Activated T-cell treated with anti-CD3 and anti-CD28 coated beads, Interleukin-2, amount 50 U/mL, for 72 hours (primary cell): ENCODE measurements around the gene PNKD. TPM values are rescaled to one million over a fixed set of nuclear protein-coding genes. Genes with fewer than 3 reads are reported as not detected.

Source experiments
- ATAC-seq, 2 donors: fragments of 150-1000 bp; cut with Tn5 transposase; replicated peaks in 1 of 2; 2 replicates each; pipeline ENCODE4 v1.10.0; 2021; ENCODE audit warnings: moderate library complexity in 2 of 2, mild to moderate bottlenecking in 1 of 2
- DNase-seq, 2 donors: peaks; one replicate each; pipeline ENCODE4 v3.0.0; 2021 to 2022; ENCODE audit warnings: mixed read lengths in 1 of 2
- H3K27ac Mint-ChIP-seq: one replicate; pipeline ENCODE4 v1.8.0; 2022; ENCODE audit warnings: mild to moderate bottlenecking, moderate library complexity, mixed read lengths
- H3K27me3 Mint-ChIP-seq: one replicate; pipeline ENCODE4 v1.8.0; 2022; ENCODE audit warnings: low read depth, mixed read lengths
- H3K36me3 Mint-ChIP-seq, 2 donors: one replicate each; pipeline ENCODE4 v1.8.0; 2022; ENCODE audit warnings: mixed read lengths in 2 of 2, mild to moderate bottlenecking in 1 of 2; ENCODE audit not compliant: insufficient read depth in 2 of 2
- H3K4me1 Mint-ChIP-seq: one replicate; pipeline ENCODE4 v1.8.0; 2022; ENCODE audit warnings: low read depth, mixed read lengths
- H3K4me3 Mint-ChIP-seq, 2 donors: one replicate each; pipeline ENCODE4 v1.8.0; 2022; ENCODE audit warnings: mild to moderate bottlenecking in 2 of 2, mixed read lengths in 2 of 2, moderate library complexity in 2 of 2
- H3K9me3 Mint-ChIP-seq, 2 donors: one replicate each; pipeline ENCODE4 v1.8.0; 2022; ENCODE audit warnings: mixed read lengths in 2 of 2
- total RNA-seq, 2 donors: library from RNA; stranded (reverse); gene quantifications; one replicate each; pipeline ENCODE4 v1.2.3, GENCODE V29; 2022

Gene PNKD
- total RNA-seq, 2 donors from 2014 or later, result 14.7 to 17.7 TPM

DNA sequence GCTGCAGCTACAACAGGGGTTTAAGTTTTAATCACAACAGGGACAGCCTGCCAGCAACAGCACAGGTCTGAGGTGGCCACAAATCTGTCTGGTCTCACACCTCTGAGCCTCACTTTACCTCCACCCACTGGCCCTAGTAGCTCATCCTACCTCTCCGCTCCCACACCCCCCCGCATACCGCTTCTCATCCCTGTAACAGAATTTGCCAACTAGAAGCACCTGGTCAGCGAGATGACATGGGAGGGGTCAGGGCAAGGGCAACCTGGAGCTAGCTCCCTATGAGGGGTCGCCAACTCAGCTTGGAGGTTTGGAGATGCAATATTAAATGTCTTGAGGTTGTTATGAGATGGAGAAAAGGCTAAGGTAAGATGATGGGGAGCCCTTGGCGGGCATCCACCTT lies 93.9 kb downstream of the PNKD start:
- Mint-ChIP-seq H3K27ac (no peak overlapping the region), H3K36me3 (no peaks in the 10 kb centered on the region), H3K27me3 (no peaks in the 10 kb centered on the region), H3K4me1 (peaks cover 17% of the 10 kb centered on the region), H3K9me3 (no peaks in the 10 kb centered on the region), H3K4me3 (no peak overlapping the region)
- DNase-seq (no peak), ATAC-seq (no peak)

DNA sequence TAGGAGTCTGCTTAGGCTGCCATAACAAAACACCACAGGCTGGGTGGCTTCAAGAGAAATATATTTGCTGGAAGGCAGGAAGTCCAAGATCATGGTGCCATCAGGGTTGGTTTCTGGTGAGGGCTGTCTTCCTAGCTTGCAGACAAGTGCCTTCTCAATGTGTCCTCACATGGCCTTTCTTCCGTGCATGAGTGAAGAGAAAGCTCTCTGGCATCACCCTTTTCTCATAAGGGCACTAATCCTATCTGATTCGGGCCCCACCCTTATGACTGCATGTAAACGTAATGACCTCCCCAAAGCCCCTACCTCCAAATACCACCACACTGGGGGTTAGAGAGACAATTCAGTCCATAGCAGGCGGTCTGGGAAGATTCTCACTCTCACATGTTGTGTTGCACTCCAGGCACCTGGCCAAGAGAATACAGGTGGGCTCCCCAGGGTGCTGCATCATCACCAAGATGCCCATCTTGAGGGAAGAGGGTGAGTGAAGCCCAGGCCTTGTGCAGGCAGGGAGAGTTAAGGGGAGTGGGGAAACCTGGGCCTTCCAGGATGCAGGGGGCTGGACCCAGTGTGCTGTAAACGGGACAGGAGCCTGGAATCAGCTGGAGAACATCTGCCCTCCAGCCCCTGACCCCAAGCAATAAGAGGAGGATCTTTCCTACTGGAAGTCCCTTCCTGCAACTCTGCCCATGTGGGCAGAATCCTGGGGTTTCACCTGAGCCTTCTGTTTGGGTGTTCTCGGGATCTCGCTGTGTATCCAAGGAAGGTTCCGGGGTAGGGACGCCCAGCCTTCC lies 96.5 kb downstream of the PNKD start:
- ATAC-seq (no peak), DNase-seq (no peak)
- Mint-ChIP-seq H3K4me3 (peak overlapping the region; percentile 84 to 85), H3K27ac (no peak overlapping the region), H3K4me1 (peaks cover 25% of the 10 kb centered on the region), H3K9me3 (no peaks in the 10 kb centered on the region), H3K36me3 (no peaks in the 10 kb centered on the region), H3K27me3 (no peaks in the 10 kb centered on the region)

DNA sequence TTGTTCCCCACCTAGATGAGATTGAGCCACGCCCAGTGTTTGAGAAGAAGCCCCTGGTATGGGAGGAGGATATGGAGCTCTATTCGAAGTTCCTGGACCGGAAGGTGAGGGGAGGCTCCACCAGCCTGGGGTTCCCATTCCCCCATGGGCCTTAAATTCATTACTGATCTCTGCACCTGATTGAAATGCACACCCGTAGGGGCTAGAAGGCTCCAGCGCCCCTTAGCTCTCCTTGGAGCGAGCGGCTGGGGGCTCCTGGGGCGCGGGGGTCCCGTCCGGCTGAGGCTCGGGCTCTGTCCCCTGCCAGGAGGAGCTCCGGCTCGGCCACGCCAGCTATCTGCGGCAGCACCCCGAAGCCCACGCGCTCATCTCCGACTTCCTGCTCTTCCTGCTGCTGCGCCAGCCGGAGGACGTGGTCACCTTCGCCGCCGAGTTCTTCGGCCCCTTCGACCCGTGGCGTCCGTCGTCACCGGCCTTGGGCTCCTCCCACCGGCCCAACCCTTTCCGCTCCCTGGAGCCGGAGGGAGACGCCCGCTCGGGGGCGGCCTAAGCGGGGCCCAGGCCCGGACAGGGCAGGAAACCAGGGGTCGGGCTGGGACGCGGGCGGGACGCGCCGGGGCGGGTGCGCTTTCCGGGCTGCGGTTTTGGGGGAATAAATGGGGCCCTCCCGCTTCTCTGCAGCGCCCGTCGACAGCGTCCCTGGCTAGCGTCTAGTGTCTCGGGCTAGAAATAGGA lies 97.3 kb downstream of the PNKD start:
- ATAC-seq (peak; percentile 98 to 99), DNase-seq (peak; percentile 82 to 84)
- Mint-ChIP-seq H3K4me1 (peaks cover 25% of the 10 kb centered on the region), H3K27ac (peak overlapping the region; percentile 54), H3K9me3 (no peaks in the 10 kb centered on the region), H3K27me3 (no peaks in the 10 kb centered on the region), H3K36me3 (no peaks in the 10 kb centered on the region), H3K4me3 (peak overlapping the region; percentile 84 to 85)

DNA sequence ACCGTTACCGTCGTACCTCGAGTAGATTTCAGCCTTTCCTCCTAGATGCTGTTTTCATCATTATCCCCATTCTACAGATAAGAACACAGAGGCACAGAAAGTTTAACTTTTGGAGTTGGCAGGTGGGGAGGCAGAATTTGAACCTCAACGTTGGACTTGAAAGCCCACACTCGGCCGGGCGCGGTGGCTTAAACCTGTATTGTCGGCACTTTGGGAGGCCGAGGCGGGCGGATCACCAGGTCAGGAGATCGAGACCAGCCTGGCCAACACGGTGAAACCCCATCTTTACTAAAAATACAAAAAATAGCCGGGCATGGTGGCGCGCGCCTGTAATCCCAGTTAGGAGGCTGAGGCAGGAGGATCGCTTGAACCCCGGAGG lies 97.8 kb downstream of the PNKD start:
- H3K27me3 Mint-ChIP-seq, result no peaks in the 10 kb centered on the region
- no peak for ATAC-seq

DNA sequence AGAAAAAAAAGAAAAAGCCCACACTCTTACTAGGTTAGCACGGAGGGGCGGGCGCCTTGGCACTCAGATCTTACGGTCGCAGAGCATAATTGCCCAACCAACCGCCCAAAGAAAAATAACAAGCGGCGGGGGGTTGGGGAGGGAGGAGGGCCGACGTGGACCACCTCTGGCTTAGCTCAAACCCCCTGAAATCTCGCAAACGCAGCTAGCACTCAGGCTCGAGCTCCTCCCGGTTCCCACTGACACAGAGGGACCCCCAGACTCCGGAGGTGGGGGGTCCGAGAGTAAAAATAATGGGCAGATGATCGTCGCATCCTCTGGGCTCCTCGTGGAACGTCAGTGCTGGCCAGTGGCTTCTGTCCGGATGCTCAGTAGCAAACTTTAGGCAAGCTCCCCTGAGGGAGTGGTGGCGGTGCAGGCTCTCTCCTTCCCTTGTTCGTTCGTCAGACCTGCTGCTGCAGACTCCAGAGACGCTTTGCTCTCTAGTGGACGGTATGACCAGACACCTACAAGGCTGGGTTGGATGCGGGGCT lies 98.4 kb downstream of the PNKD start:
- peaks cover 25% of the 10 kb centered on the region for H3K4me1 Mint-ChIP-seq
- H3K4me3 Mint-ChIP-seq, result peak overlapping the region; percentile 13 to 84
- H3K27ac Mint-ChIP-seq, result no peak overlapping the region
- H3K9me3 Mint-ChIP-seq, result no peaks in the 10 kb centered on the region
- no peaks in the 10 kb centered on the region for H3K36me3 Mint-ChIP-seq
- no peaks in the 10 kb centered on the region for H3K27me3 Mint-ChIP-seq
- ATAC-seq (no peak), DNase-seq (no peak)

More for the DNA sequence above, 97.8 kb downstream of the PNKD start:
- Mint-ChIP-seq H3K36me3 (no peaks in the 10 kb centered on the region), H3K9me3 (no peaks in the 10 kb centered on the region), H3K4me3 (peak overlapping the region; percentile 84 to 85), H3K4me1 (peaks cover 25% of the 10 kb centered on the region), H3K27ac (peak overlapping the region; percentile 54)
- no peak for DNase-seq

DNA sequence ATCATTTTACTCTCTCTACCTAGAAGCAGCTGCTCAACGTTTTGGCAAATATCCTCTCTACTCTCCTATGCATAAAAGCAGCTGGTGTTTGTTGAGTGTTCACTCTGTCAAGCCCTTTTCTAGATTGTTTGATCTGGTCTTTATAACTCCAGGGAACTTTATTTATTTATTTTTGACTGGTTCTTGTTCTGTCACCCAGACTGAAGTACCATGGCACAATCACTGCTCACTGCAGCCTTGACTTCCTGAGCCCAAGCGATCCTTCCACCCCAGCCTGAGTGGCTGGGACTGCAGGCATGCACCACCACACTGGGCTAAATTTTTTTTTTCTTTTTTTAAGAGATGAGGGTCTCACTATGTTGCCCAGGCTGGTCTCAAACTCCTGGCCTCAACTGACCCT lies 99.0 kb downstream of the PNKD start:
- ATAC-seq (no peak), DNase-seq (no peak)
- Mint-ChIP-seq H3K27ac (no peak overlapping the region), H3K4me1 (peaks cover 25% of the 10 kb centered on the region), H3K4me3 (no peak overlapping the region), H3K27me3 (no peaks in the 10 kb centered on the region), H3K36me3 (no peaks in the 10 kb centered on the region), H3K9me3 (no peaks in the 10 kb centered on the region)

DNA sequence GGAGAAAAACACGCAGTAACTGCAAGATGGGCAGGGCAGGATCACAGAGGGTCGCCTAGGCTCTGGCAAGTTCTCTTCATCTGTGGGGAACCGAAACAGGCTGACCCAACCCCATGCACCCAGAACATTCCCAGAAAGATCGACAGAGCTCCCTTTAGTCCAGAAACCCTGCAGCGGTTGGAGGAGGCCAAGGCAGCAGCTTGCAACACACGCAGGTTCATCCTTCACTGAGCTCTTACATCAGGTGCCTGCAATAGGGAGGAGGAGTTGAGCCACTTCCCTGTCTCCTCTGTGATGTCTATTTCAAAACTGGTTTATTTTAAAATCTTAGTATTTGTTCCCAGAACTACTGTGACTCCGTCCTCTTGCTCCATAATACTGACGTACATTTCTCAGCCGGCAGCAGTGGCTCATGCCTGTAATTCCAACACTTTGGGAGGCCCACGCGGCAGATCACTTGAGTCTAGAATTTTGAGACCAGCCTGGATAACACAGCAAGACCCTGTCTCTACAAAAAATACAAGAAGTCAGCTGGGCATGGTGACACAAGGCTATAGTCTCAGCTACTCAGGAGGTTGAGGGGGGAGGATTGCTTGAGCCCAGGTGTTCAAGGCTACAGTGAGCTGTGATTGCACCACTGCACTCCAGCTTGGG lies 100.2 kb downstream of the PNKD start:
- no peaks in the 10 kb centered on the region for H3K36me3 Mint-ChIP-seq
- DNase-seq, result no peak
- ATAC-seq, result no peak
- no peaks in the 10 kb centered on the region for H3K27me3 Mint-ChIP-seq
- no peak overlapping the region for H3K27ac Mint-ChIP-seq
- no peaks in the 10 kb centered on the region for H3K9me3 Mint-ChIP-seq
- H3K4me3 Mint-ChIP-seq, result no peak overlapping the region
- H3K4me1 Mint-ChIP-seq, result peaks cover 25% of the 10 kb centered on the region

DNA sequence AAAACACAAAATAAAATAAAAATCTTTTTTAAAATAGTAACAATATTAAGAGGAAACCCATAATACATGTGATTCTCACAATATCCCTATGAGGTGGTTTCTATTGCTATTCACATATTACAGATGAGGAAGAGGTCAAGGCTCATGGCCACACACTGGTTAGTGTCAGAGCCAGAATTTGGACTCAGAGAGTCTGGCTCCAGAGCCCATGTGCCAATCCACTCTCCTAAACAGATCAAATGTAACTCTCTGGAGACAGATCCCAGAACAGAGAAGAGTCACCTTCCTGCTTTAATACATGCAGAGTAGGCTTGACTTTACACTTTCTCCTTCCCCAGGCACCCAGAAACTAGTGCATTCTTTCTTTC lies 101.6 kb downstream of the PNKD start:
- H3K27me3 Mint-ChIP-seq, result no peaks in the 10 kb centered on the region
- no peaks in the 10 kb centered on the region for H3K9me3 Mint-ChIP-seq
- DNase-seq (no peak), ATAC-seq (no peak)
- no peak overlapping the region for H3K27ac Mint-ChIP-seq
- H3K4me1 Mint-ChIP-seq, result peaks cover 22% of the 10 kb centered on the region
- H3K4me3 Mint-ChIP-seq, result no peak overlapping the region
- no peaks in the 10 kb centered on the region for H3K36me3 Mint-ChIP-seq

DNA sequence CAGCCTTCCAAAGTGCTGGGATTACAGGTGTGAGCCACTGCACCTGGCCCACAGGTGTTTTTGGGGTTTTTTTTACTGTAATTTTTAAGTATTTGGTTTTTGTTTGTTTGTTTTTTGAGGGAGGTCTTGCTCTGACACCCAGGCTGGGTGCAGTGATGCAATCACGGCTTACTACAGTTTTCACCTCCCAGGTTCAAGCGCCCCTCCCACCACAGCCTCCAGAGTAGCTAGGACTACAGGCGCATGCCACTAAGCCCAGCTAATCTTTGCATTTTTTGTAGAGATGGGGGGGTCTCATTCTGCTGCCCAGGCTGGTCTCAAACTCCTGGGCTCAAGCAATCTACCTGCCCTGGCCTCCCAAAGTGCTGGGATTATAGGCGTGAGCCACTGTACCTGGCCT lies 104.5 kb downstream of the PNKD start:
- no peak for DNase-seq
- no peaks in the 10 kb centered on the region for H3K27me3 Mint-ChIP-seq
- H3K27ac Mint-ChIP-seq, result no peak overlapping the region
- no peaks in the 10 kb centered on the region for H3K9me3 Mint-ChIP-seq
- peaks cover 4% of the 10 kb centered on the region for H3K4me1 Mint-ChIP-seq
- no peak overlapping the region for H3K4me3 Mint-ChIP-seq
- no peak for ATAC-seq
- H3K36me3 Mint-ChIP-seq, result no peaks in the 10 kb centered on the region

DNA sequence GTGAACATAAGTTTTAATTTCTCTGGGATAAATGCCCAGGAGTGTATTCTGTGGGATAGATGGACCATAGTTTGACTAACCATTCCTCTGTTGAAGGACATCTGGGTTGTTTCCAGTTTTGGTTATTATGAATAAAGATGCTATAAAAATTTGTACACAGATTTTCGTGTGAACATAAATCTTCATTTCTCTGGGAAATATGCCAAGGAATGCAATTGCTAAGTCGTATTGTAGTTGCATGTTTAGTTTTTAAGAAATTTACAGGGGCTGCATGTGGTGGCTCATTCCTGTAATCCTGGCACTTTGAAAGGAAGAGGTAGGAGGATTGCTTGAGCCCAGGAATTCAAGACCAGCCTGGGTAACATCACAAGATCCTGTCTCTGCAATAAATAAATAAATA lies 104.9 kb downstream of the PNKD start:
- no peaks in the 10 kb centered on the region for H3K9me3 Mint-ChIP-seq
- no peak overlapping the region for H3K4me3 Mint-ChIP-seq
- H3K4me1 Mint-ChIP-seq, result no peaks in the 10 kb centered on the region
- H3K27ac Mint-ChIP-seq, result no peak overlapping the region
- ATAC-seq (no peak), DNase-seq (no peak)
- no peaks in the 10 kb centered on the region for H3K27me3 Mint-ChIP-seq
- no peaks in the 10 kb centered on the region for H3K36me3 Mint-ChIP-seq

DNA sequence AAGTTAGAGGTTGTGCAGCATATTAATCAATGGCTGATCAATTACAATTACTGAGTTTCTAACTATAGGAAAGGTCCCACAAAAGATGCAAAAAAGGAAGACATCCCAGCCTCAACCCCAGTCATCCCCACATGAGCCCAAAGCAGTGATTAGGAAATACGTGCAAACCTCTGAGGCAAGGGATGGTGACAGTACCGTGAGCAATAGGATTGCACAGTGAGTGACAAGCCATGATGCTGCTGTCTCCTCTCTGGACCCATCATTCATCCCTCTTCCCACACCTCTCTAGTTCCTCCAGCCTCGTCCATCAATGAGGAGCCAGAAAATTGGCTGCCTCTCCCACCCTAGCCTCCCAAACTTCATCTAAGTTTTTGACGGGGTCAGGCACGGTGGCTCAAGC lies 107.7 kb downstream of the PNKD start:
- Mint-ChIP-seq H3K27me3 (no peaks in the 10 kb centered on the region), H3K4me1 (no peaks in the 10 kb centered on the region), H3K27ac (no peak overlapping the region), H3K36me3 (no peaks in the 10 kb centered on the region), H3K9me3 (no peaks in the 10 kb centered on the region), H3K4me3 (no peak overlapping the region)
- no peak for DNase-seq
- no peak for ATAC-seq

DNA sequence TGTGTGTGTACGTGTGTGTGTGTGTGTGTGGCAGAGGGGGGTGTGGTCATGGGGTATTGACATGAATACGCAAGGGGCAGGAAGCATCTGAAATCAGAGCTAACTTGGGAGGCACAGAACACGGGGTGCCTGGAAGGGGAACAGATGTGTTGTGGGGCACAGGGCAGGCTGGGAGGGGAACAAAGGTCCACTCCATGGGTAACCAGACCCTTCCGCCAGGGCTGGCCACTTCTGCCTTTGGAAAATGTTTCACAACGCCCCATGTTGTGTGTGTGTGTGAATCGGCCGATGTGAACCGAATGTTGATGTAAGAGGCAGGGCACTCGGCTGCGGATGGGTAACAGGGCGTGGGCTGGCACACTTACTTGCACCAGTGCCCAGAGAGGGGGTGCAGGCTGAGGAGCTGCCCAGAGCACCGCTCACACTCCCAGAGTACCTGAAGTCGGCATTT lies 111.6 kb downstream of the PNKD start, which contains the start of gene SLC11A1:
Gene SLC11A1 (plus strand): TSS at position 358 of the 451 bp plus-strand sequence. CDS start 96 bp downstream, outside the sequence.
- no peaks in the 10 kb centered on the region for H3K36me3 Mint-ChIP-seq
- H3K9me3 Mint-ChIP-seq, result no peaks in the 10 kb centered on the region
- no peak within 1 kb of the TSS for H3K4me3 Mint-ChIP-seq
- H3K27me3 Mint-ChIP-seq, result peaks cover 1% of the 10 kb centered on the region
- H3K4me1 Mint-ChIP-seq, result peaks cover under 1% of the 10 kb centered on the region
- DNase-seq (no peak), ATAC-seq (no peak)
- no peak within 1 kb of the TSS for H3K27ac Mint-ChIP-seq

DNA sequence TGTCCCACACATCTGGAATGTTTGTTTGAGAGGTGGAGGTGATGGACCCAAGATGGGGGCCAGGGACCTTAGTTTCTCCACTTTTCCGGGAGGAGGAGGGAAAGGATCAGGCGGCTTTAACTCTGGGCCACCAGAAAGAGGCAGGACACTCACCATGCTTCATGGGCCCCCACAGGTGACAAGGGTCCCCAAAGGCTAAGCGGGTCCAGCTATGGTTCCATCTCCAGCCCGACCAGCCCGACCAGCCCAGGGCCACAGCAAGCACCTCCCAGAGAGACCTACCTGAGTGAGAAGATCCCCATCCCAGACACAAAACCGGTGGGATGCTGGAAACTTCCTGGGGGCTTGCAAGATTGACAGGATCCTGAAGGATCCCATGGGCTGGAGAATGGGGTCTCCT lies 112.5 kb downstream of the PNKD start:
- DNase-seq (no peak), ATAC-seq (no peak)
- H3K9me3 Mint-ChIP-seq, result no peaks in the 10 kb centered on the region
- no peaks in the 10 kb centered on the region for H3K36me3 Mint-ChIP-seq
- H3K27me3 Mint-ChIP-seq, result peaks cover 6% of the 10 kb centered on the region
- H3K4me1 Mint-ChIP-seq, result peaks cover 4% of the 10 kb centered on the region
- no peak overlapping the region for H3K4me3 Mint-ChIP-seq
- H3K27ac Mint-ChIP-seq, result no peak overlapping the region
